Mucosa of descending colon (tissue), 3 donors: Measurements from ENCODE around the gene SLC9A4. TPM values are rescaled to one million over a fixed set of nuclear protein-coding genes. Genes with fewer than 3 reads are reported as not detected.

Experiments
- ATAC-seq: fragments of 200-7000 bp; cut with Tn5 transposase; one replicate; pipeline ENCODE4 v1.9.1; 2020; ENCODE audit warnings: mild to moderate bottlenecking, moderate library complexity
- DNase-seq, 3 donors: peaks; one replicate each; pipeline ENCODE4 v3.0.0-alpha.2; 2020
- H3K36me3 ChIP-seq: fragments of 200-600 bp; one replicate; pipeline ENCODE4 v1.8.0; 2021; ENCODE audit warnings: low read depth, mild to moderate bottlenecking
- H3K4me1 ChIP-seq: fragments of 200-600 bp; one replicate; pipeline ENCODE4 v1.8.0; 2021; ENCODE audit warnings: low read depth, mild to moderate bottlenecking
- H3K4me3 ChIP-seq: fragments of 200-600 bp; one replicate; pipeline ENCODE4 v1.8.0; 2021; ENCODE audit warnings: mild to moderate bottlenecking
- H3K9me3 ChIP-seq: fragments of 200-600 bp; one replicate; pipeline ENCODE4 v1.8.0; 2021; ENCODE audit warnings: mild to moderate bottlenecking
- intact Hi-C, 2 donors: fragments of 100-400 bp; cut with DNase I in 1 of 2; cut with micrococcal nuclease in 1 of 2; formaldehyde crosslinking; loops; one replicate each; pipeline versions ENCODE4 v1.11.0 to v1.11.1; 2022; cut with DNase I, micrococcal nuclease
- total RNA-seq, 3 donors: library from RNA; stranded (reverse); fragmentation: NEBNext Ultra II Directional in 2 of 3; extraction: Animal tissue kit (Norgen Biotek cat#: 25700) in 2 of 3; gene quantifications; one replicate each; pipeline versions ENCODE4 v1.2.1 to v1.2.4, GENCODE V29; 2021 to 2023
- TF ChIP-seq, protein P1 (sequence below): fragments of 200-600 bp; IDR thresholded peaks from one replicate; pipeline ENCODE4 v1.8.0; 2022; ENCODE audit warnings: antibody characterized with exemption, mild to moderate bottlenecking
- donor health status: DM: no; HTN: no; CAD: no; lungs with moderate emphysema.
- donor health status: DM: no; HTN: no; CAD: no.
- donor health status: DM: no; HTN: yes; CAD: no.

The SLC9A4 gene
- total RNA-seq, 3 donors from 2014 or later = 0.17 to 0.32 TPM; not detected in 1

GRCh38 chr2:102442967-102443828 lies 29.8 kb upstream of the SLC9A4 start:
- DNase-seq (peak in 1 of 3 donors; percentile 65), ATAC-seq (peak; percentile 72)
- TF ChIP-seq, protein P1, sequence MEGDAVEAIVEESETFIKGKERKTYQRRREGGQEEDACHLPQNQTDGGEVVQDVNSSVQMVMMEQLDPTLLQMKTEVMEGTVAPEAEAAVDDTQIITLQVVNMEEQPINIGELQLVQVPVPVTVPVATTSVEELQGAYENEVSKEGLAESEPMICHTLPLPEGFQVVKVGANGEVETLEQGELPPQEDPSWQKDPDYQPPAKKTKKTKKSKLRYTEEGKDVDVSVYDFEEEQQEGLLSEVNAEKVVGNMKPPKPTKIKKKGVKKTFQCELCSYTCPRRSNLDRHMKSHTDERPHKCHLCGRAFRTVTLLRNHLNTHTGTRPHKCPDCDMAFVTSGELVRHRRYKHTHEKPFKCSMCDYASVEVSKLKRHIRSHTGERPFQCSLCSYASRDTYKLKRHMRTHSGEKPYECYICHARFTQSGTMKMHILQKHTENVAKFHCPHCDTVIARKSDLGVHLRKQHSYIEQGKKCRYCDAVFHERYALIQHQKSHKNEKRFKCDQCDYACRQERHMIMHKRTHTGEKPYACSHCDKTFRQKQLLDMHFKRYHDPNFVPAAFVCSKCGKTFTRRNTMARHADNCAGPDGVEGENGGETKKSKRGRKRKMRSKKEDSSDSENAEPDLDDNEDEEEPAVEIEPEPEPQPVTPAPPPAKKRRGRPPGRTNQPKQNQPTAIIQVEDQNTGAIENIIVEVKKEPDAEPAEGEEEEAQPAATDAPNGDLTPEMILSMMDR = peak; percentile 35
- Histone ChIP-seq H3K4me3 (no peak overlapping the region), H3K4me1 (peaks cover 3% of the 10 kb centered on the region), H3K36me3 (no peaks in the 10 kb centered on the region), H3K9me3 (no peaks in the 10 kb centered on the region)
- intact Hi-C loops = no loop called here

DNA sequence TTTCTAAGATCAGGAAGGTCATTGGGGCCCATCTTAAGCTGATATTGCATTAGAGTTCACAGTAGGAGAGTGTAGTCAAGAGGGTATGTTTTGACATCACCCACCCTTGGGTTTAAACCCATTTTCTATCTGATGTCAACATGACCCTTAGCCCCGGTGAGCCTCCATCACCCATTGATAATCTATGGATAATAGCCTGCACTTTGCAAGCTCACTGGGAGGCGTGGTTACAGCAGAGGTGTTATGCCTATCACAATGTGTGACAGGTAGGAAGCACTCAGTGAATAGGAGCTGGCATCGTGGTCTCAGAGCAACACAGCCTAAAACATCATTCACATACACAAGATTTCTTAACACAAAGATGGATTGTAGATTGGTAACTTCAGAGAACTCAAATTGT lies 28.8 kb upstream of the SLC9A4 start:
- DNase-seq = no peak
- H3K4me3 ChIP-seq = no peak overlapping the region
- H3K9me3 ChIP-seq = no peaks in the 10 kb centered on the region
- ATAC-seq = no peak
- peaks cover 3% of the 10 kb centered on the region for H3K4me1 ChIP-seq
- TF ChIP-seq, protein P1 = no peak
- no peaks in the 10 kb centered on the region for H3K36me3 ChIP-seq
- intact Hi-C loops = no loop called here

- DNase-seq (no peak), ATAC-seq (no peak)
- TF ChIP-seq, protein P1 = no peak
- H3K4me1 ChIP-seq = peaks cover 3% of the 10 kb centered on the region
- intact Hi-C loops = no loop called here
- H3K36me3 ChIP-seq = no peaks in the 10 kb centered on the region
- no peak overlapping the region for H3K4me3 ChIP-seq
- H3K9me3 ChIP-seq = no peaks in the 10 kb centered on the region
Observed at GRCh38 chr2:102446936-102447335, 26.1 kb upstream of the SLC9A4 start.

GRCh38 chr2:102449370-102449974 lies 23.6 kb upstream of the SLC9A4 start:
- no peak for ATAC-seq
- Histone ChIP-seq H3K9me3 (no peaks in the 10 kb centered on the region), H3K36me3 (no peaks in the 10 kb centered on the region), H3K4me3 (no peak overlapping the region), H3K4me1 (peaks cover 9% of the 10 kb centered on the region)
- intact Hi-C loops = no loop called here
- TF ChIP-seq, protein P1 = no peak
- DNase-seq = peak in 2 of 3 donors; percentile 50 to 62

GRCh38 chr2:102451968-102452367 lies 21.1 kb upstream of the SLC9A4 start:
- intact Hi-C loops = no loop called here
- ATAC-seq (no peak), DNase-seq (no peak)
- Histone ChIP-seq H3K36me3 (no peaks in the 10 kb centered on the region), H3K4me3 (no peak overlapping the region), H3K9me3 (no peaks in the 10 kb centered on the region), H3K4me1 (peaks cover 13% of the 10 kb centered on the region)
- TF ChIP-seq, protein P1 = no peak
